HL-60 (cell line): Measurements from ENCODE around the gene DDAH2.

Experiments
- CTCF ChIP-seq: IDR thresholded peaks from one replicate; pipeline ENCODE4 v1.5.1; 2011; ENCODE audit warnings: low read length, control low read depth, inconsistent platforms; ENCODE audit not compliant: insufficient read depth
- POLR2AphosphoS5 ChIP-seq: IDR thresholded peaks from 2 replicates; pipeline ENCODE4 v1.6.1; 2012; ENCODE audit warnings: low read depth

- TF ChIP-seq CTCF (no peak), POLR2AphosphoS5 (no peak)
Observed at GRCh38 chr6:31776485-31776988, 47.4 kb upstream of the DDAH2 start.
